HG03039 (cell line): Measurements from ENCODE around the gene SLC9A5.

Experiments used
- ATAC-seq: cut with Tn5 transposase; IDR thresholded peaks from one replicate; pipeline ENCODE4 v1.9.1; 2021; ENCODE audit warnings: mild to moderate bottlenecking, moderate library complexity; ENCODE audit not compliant: unreplicated experiment

The SLC9A5 gene

GRCh38 chr16:67255553-67256221 is 6.9 kb downstream of the SLC9A5 start:
- ATAC-seq = no peak

- no peak for ATAC-seq
These were observed 8.0 kb downstream of the SLC9A5 start for GRCh38 chr16:67256701-67257230.

- no peak for ATAC-seq
These were observed 8.8 kb downstream of the SLC9A5 start for GRCh38 chr16:67257486-67258160.

- no peak for ATAC-seq
These were observed 9.5 kb downstream of the SLC9A5 start for GRCh38 chr16:67258161-67258835.

- no peak for ATAC-seq
These were observed 10.9 kb downstream of the SLC9A5 start for GRCh38 chr16:67259705-67260104.

- peak; percentile 52 for ATAC-seq
These were observed 11.8 kb downstream of the SLC9A5 start for GRCh38 chr16:67260426-67261063.

GRCh38 chr16:67263201-67263600 is 14.4 kb downstream of the SLC9A5 start:
- ATAC-seq = no peak

GRCh38 chr16:67264277-67264676 is 15.5 kb downstream of the SLC9A5 start:
- ATAC-seq = no peak

GRCh38 chr16:67264866-67265265 is 16.1 kb downstream of the SLC9A5 start:
- ATAC-seq = no peak

- ATAC-seq = no peak
These were observed 17.1 kb downstream of the SLC9A5 start for GRCh38 chr16:67265834-67266233.

GRCh38 chr16:67268136-67268579 is 19.4 kb downstream of the SLC9A5 start:
- no peak for ATAC-seq

GRCh38 chr16:67269766-67270165 is 21.0 kb downstream of the SLC9A5 start:
- no peak for ATAC-seq

- ATAC-seq = no peak
These were observed 22.2 kb downstream of the SLC9A5 start for GRCh38 chr16:67270931-67271338.

GRCh38 chr16:67271446-67271845 is 22.7 kb downstream of the SLC9A5 start:
- no peak for ATAC-seq

- no peak for ATAC-seq
These were observed 26.5 kb downstream of the SLC9A5 start for GRCh38 chr16:67275321-67275720.

GRCh38 chr16:67277294-67277998 is 28.7 kb downstream of the SLC9A5 start:
- ATAC-seq = no peak

GRCh38 chr16:67277999-67278772 is 29.4 kb downstream of the SLC9A5 start:
- no peak for ATAC-seq

- peak; percentile 12 for ATAC-seq
These were observed 30.1 kb downstream of the SLC9A5 start for GRCh38 chr16:67278773-67279295.

- peak; percentile 60 for ATAC-seq
These were observed 30.7 kb downstream of the SLC9A5 start, which contains the start of gene PLEKHG4 for GRCh38 chr16:67279296-67280089. Gene PLEKHG4, plus strand, starts transcription at chr16:67279532. Its CDS starts 513 bp downstream, at chr16:67280045.
